Stimulated activated CD4-positive, alpha-beta T cell treated with anti-CD3 and anti-CD28 coated beads, TNF-alpha, amount 100 ng/mL, for 24 hours (primary cell): ENCODE measurements around the gene ZBTB18.

ENCODE experiments used
- DNase-seq, 3 experiments: peaks; one replicate each; pipeline ENCODE4 v3.0.0-alpha.2; 2020; ENCODE audit warnings: low read depth in 3 of 3

The ZBTB18 gene

DNA sequence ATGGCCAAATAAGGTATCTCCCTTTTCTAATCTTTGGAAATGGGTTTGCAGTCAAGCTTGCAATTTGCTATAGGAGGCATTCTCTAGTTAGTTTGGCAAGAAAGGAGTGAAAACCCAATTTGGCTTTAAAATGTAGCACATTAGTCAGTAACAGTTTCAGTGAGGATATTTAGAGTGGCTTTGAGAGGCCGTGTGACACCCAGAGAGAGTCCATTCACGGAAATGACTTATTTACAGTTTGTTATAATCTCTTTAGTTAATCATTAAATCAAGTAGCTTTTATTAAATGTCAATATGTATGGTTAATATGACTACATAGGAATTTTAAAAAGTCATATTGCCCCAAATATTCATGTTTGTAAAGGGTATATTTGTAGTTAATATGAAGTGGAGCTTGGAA, 9.6 kb downstream of the ZBTB18 start:
- no peak for DNase-seq

DNA sequence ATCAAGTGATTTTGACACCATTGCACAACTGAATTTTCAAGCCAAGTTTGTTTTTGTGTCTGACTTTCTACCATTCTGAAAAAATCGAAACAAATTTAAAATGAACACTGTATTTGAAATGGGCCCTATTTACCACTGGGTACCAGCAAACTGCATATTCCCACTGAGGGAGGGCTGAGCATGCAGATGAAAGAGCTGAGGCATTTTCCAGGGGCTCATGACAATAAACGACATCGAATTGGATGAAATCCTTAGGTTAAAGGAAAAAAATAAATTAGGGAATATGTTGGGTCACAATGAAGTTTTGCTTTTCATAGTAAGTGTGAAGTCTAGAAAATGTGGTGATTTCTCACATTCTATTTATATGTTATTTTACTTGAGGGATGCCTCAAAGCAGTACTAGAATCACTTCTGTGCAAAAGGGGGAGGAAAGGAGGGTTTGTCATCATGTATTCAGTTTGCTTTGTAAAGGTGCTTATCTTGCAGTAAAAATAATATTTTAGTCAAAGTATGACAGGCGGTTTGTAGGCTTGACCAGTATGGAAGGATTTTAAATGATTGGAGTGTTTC, 11.2 kb downstream of the ZBTB18 start:
- DNase-seq, result no peak

DNA sequence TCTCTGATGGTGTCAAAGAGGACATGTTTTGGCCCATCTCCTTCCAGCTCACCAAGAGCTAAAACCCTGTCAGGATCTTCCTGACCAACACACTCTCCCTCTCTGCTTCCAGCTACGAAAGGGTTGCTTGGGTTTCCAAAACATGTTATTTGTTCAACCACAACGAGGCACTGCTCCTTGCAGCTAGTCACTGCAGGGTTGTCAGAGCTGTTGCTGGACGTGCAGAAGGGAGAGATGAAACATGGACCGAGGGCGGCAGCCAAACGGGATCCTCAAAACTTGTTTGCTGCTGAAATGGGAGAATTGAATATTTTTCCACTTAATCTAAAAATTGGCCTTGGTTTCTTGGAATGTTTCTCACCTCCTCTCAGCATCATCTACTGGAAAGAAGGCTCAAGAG, 12.4 kb downstream of the ZBTB18 start:
- no peak for DNase-seq

DNA sequence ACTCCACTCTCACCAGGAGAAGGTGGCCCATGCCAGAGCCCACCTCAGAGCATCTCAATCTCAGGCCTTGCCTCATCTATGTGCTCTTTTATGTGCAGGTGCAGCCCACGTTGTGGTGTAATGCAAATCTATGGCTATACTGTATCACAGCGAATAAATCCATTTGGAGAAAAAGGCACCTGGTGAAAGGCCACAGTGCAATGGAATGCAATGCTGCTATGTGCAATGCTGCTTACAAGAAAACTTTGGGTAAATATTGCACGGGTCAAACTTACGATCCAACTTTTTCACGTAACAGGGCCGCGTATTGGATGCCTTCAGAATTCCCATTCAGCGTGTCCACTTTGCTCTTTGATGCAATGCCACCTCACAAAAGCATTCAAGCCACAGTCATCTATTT, 13.5 kb downstream of the ZBTB18 start:
- no peak for DNase-seq

DNA sequence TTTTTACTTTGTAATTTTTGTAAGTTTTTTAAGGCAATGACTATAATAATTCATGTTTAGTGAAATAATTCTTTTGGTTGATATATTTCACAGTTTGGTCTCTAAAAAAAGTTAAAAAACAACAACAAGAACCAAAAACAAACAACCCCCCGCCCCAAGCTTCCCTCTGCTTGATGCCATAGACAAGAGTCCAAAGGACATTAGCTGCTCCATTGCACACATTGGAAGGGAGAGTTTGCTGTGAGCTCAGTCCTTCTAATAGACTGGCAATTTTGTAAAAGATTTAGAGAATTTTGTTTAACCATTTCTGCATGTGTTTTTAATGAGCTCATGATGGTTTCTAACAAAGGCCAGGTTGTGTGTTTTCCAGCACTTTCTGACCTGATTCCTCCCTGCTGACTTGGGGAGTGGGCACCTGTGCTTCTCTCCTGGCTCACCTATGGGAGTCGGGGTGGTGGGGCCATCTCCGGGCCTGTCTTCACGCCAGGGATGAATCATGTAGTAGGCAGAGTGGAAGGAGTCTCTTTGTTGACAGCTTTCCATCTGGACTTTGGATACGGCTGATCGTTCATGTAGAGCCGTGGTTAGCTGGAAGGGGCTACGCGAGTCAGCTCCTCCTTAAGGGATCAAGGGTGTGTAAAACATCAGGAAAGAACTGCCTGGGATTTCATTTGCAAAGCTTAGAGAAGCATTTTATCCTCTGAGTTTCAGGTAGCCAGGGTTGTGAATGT, 14.1 kb downstream of the ZBTB18 start:
- DNase-seq, result no peak

DNA sequence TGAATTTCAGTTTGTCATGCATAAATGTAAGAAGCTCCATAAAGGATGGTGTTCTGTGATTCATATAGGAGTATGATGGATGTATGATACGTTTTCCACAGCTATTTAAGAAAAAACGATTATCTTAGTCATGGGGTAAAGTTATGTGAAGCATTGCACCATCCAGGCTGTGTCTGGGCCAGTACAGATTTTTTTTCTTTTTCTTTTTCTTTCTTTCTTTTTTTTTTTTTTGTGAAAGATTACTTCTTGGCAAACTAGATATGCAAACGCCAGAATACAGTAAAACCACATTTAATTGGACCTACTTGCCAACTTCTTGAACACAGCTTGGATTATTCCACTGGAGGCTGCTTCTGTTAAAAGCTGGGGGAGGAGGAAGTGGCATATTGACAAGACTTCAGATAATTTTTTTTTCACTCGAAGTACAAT, 14.9 kb downstream of the ZBTB18 start:
- DNase-seq, result no peak

DNA sequence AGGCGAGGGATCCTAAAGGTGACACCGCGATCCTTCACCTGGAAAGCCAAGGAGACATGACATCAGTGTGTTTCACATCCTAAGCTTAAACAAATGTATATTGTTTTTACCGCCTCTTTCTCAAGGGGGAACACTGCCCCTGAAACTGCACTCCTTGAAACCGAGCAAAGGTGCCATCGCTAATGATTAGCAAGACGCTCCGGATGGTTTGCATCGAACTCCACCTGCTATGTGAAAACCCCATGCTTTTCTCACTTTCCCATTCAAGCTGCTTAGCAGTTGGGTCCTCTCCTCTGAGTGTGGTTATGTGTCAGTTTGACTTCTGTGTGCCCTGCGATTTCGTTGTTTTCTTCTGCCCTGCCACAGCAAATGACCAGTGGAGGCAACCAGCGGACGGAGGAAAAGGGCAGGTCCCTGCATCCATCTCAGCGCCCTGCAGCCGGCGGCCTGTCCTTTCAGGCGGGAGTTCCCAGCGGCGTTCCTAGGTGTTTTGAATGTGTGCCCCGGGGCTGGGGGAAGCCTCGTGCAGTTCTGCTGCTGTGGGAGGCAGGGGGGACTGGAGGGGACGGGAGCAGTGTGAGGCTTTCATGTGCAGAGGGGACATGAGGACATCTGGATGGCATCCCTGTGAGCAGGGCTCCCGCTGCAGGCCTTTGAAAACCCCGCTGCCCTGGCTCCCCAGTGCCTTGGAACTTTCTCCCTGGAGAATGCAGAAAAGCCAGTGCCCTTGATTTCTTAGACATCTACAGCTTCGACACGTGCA, 16.1 kb downstream of the ZBTB18 start:
- no peak for DNase-seq

DNA sequence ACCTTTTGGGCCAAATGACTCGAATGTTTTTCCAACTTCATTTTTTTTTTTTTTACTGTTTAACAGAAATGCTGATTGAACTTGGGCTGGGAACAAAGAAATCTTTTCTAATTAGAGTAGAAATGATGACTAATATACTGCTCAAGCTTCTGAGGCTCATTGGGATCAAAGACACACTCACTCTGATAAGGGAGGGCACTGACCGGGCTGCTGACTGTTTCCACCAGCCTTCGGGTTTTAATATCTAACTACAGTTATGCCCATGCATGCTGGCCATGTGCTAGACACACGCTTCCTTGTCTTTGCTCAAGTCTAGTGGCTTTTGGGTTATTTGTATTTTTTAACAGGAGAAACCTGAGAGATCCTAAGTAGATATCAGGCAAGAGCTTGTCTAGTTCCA, 16.8 kb downstream of the ZBTB18 start:
- no peak for DNase-seq

DNA sequence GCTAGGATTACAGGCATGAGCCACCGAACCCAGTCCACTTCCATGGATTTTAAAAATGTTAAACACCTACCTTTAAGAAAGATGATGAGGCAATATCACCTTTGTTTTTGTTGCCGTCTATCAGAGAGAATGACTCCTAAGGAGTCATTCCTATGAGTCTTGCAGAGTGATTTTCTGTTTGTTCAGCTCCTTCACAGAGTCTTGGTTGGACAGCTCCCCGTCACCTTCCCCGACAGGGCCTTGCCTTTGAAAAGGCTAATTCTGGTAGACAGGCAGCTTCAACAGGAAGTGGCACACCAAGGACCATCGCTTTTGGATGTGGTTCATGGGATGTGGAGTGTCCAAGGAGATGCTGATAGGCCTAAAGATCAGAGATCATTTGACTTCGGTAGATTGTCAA, 17.5 kb downstream of the ZBTB18 start:
- no peak for DNase-seq

DNA sequence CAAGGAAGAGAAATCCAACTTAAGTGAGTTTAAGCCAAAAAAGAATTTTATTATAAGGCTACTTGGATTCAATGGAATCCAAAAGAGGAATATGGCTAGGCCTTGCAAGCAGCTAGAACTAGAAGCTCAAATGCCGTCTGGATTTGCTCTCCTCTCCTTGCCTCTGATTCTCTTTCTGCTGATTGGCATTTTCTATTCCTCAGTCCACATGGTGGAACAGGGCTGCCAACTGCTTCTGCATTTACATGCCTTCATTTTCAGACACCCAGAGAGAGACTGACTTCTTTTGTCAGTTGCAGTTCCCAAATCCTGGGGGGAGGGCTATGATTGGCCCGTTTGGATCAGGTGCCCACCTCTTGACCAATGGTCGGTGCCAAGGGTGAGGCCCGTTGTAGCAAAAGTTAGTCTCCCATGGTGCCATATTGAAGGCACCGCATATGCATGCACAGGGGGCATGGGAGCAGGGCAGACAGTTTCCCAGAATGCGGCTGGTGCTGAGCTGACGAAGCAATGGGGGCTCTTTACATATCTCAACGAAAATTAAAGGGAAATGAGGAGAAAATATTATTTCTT, 18.3 kb downstream of the ZBTB18 start:
- DNase-seq, result no peak

DNA sequence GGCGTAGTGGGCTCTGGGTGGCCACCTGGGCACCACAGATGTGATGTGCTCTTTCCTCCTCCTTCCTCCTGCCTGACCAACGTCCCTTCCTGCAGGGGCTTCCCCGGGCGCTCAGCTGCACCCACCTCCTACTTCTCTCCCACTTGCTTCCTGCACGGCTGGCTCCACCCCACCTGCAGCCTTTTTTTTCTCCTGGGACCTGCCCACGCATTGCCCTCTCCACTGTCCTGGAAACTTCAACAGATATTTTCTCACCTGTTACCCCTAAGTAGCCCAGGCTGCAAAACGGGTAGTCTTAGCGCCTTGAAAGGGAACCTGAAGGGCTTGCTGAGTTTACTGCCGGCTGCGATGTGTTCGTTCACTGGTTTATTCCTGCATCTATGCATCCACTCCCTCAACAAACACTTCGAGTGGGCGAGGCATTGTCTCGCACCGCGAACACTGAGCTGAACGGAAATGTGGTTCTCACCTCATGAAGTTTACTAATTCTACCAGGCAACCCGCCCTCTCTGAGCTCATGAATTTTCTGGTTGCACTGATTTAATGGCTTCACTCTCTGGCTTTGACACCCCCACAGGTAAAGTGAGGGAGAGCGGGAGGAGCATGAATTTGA, 23.6 kb downstream of the ZBTB18 start:
- DNase-seq, result peak; percentile 18 to 21 (median 18)

DNA sequence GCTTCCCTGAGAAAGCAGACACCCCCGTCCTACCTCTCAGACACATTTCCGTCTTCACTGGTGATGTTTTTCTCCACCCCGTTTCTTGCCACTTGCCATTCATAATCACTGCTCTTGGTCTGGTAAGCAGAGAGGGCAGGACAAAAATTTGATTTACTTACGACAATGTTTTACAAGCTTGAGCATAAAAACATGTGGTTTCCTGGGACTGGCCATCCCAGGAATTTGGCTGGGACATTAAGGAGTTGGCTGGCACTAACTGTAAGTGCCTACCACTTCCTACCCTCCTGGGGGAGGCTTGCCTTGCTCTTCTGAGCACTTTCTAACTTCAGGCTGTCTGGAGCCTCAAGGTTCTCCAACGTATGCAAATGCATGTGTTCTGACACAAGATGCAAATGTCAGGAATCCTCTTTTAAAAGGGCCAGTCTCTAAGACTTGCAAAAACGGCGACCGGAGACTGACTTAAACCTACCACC, 24.2 kb downstream of the ZBTB18 start:
- DNase-seq, result no peak

DNA sequence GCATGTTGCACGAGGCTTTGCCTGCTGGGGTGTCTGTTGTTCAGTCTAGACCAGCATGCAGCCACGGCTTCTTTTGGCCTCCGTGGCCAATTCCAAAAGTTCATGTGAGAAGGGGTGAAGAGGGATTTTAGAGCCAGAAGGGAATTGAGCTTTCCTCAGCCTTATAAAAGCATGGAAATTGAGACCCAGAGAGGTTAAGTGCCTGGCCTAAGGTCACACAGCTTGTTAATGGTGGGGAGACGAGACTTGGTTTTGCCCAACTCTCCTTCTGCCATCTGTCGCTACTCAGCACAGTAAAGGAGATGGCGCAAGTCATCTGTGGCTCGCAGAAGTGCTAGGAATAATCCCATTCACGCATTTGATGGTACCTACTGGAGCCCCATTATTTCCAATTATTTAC, 25.7 kb downstream of the ZBTB18 start:
- no peak for DNase-seq

DNA sequence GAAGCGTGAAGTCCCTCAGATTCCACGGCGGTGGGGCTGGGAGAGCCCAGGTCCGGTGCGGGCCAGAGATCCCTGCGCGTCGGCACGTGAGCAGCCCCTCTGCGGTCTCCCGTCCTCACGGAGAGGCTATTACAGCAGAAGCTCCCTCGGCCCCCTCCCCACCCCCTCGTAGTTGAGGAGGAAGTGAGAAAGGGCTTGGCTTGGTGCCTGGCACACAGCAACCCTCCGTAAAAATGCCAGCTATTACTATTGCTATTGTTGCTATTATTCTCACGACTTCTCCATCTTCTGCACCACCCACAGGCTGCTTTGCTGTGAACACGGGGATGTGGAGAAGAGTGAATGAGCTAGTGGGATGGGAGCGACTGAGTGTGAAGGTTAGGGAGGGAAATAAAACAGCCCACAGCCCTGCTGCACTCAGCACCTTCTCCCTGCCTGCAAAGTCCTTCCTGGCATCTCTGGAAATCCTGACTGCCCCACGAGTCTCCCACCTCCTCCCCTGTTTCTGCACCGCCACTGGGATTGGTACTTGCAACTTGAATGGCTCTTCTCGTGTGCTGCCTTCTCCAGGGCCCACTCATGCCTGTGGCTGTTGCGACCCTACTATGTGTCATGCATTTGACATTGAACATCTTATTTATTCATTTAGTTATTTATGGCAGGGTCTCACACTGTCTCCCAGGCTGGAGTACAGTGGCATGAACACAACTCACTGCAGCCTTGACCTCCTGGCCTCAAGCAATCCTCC, 26.6 kb downstream of the ZBTB18 start:
- DNase-seq, result no peak

DNA sequence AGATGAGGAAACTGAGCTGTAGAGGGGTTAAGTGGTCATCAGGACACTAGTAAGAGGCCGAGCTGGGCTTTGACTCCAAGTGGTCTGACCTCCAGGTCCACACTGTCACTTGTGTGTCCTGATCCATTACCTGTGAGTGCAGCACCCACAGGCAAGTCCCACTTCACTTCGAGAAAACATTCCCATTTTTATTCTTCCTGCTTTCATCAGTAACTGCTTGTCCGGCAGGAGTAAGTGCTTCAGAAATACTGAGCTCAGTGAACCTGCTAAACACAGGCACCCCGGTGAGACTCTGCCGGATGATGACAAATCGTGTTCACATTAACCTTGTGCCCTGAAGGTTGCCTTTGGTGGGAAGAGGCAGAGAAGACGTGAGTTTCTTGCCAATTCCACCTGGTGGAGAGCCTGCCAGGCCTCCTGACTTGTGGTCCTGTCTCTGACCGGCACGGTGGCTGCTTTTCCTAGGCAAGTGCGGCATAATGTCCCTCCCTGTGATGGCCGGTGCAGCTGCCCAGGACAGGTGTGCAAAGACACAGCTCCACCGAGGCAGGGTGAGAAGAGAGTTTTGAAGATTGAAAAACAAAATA, 29.4 kb downstream of the ZBTB18 start:
- no peak for DNase-seq

DNA sequence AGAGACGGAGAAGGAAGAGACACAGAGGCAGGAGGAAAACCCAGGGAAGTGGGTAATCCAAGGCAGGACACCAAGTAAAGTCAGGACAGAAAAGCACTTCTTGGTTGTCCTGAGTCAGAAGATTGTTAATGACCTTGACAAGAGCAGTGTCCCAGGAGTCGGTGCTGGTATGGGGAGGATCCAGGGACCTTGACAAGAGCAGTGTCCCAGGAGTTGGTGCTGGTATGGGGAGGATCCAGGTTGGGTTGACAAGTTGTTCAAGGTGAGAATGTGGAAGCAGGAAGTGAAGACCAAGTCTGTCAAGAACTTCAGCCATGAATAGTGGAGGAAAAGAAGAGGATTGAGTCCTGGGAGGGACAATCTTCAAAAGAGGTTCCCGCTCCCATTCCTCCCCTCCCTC, 31.9 kb downstream of the ZBTB18 start:
- no peak for DNase-seq

DNA sequence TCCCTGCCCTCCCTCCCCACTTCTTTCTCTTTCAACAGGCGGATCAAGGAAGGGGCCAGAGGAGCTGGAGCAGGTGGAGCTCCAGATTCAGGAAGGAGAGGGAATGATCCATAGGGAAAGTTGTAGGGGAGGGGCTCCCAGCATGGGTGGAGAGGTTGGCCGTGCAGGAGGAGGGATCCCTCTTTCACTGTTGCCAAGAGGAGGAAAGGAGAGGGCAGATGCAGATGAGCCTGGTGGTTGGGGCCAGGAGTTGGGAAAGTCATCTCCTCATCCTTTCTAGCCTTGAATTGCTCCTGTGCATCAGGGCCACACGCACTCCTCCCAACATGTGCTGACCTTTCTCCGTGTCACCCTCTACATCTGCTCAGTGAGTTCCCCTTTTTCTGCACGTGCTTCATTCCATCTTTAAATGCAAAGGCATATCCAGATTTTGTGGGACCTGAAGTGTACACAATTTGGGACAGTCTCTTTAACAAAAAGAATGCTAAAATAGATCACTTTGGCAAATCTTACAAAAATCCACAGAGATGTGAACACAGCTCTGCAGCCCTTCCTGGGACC, 32.4 kb downstream of the ZBTB18 start:
- no peak for DNase-seq

DNA sequence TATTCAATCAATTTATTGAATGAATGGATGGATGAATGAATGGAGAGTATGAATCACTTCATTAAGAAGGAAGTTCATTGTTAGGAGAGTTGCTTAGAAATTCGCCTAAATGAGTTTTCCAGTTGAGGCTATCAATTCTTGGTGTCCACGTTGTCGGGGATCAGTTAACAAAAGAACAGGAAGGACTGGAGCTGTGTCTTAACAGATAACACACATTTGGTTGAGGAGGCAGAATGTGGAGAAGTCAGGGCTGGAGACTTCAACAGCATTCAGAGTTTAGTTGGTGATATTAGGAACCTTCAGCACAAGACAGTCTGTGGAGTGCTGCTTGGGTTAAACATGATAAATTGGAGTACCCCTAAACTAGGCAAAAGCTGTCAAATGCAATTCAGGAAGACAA, 33.7 kb downstream of the ZBTB18 start:
- DNase-seq, result no peak

DNA sequence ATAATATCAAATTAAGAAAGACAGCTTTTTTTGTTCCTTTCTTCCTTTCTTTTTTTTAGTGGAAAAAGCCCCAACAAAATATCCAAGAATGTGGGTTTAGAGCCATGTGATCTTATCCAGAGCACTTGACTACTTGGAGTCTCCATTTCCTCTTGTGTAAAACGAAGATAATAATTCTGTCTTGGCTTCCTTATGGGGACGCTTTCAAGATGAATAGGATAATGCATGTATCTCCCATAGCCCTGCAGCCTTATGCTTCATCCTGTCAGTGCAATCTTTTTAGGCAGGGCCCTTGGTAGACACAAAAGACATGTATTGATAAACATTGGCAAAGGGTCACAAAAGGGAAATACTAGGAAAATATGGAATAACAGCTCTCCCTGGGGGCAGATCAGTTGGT, 34.8 kb downstream of the ZBTB18 start:
- DNase-seq, result no peak

DNA sequence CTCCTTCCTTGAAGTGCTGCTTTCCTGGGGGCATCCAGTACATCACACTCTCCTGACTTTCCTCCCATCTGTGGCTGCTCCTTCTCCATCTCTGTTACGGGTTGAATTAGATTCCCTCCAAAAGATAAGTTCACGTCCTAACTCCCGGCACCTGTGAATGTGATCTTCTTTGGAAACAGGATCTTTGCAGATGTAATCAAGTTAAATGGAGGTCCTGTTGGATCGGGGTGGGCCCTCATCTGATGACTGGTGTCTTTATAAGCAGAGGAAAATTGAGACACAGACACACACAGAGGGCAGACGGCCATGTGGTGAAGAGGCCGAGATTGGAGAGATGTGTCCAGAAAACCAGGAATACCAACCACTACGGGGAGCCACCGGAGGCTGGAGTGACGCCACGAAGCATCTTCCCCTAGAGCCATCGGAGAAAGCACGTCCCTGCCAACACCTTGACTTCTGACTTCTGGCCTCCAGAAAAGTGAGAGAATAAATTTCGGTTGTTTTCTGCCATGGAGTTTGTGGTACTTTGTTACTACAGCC, 36.0 kb downstream of the ZBTB18 start:
- no peak for DNase-seq
